Stimulated activated naive CD4-positive, alpha-beta T cell (primary cell): ENCODE data around the gene EXOC4.

Experiments
- DNase-seq, 6 experiments: peaks; one replicate each; lab custom pipeline; 2025; lab: John Stamatoyannopoulos, UW

EXOC4 gene

DNA sequence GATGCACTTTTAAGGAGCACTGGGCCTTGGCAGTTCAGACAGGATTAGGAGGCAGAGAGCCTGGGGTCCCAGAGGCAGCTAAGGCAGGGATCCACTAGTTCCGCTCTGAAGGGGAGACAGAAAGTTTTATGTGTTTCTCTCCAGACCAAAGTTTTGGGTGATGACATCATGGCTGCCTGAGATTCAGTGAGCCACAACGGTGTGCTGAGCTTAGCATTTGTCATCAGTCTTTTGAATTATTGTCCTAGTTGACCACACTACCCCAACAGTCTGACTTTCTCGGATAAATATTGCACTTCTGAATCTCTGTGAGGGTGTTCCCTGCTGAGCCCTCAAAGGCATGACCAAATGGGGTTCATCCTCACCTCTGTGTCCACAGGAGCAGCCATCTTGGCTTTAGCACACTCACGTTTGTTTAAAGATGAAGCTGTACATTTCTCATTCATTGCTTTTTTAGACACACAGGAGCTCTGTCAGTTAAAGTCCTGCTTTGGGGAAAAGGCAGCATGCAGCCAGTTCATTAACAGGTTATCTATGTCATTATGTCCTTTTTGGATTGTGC, 576.5 kb downstream of the EXOC4 start:
- no peak for DNase-seq

DNA sequence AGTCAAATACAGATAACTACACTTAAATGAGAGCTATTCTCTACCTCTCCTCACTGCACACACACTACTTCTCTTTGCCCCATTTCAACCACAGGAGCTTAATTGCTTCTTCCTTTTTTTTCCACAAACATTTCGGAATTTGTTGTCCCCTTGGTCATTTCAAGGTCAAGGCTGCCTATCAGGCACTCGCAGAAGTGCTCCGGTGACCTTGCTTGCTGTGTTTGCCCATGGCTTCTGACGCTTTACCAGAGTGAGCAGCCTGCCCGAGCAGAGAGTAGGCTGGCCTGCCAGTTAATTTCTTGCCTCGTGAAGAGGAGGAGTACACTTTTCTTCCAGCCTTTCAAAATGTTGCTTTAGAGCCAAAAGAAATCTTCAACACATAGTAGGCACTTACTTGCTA, 577.2 kb downstream of the EXOC4 start:
- no peak for DNase-seq

DNA sequence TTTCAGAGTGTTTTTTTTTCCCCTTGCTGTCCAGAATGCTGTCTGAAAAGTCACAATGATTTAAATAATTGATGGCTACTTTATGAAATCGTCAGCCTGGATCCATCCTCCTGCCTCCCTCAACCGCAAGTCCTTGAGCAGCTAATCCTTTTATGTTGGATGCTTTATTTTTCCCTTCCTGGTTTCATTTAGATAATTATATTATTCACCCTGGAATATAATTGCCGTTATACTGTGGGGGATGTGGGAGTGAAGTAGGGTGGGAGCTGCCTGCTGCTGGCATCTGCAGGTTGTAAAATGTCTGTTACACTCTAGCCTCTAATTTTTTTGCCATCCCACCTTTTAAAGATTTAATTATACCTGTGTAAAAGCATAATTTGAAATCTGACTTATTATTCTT, 583.8 kb downstream of the EXOC4 start:
- DNase-seq: no peak

DNA sequence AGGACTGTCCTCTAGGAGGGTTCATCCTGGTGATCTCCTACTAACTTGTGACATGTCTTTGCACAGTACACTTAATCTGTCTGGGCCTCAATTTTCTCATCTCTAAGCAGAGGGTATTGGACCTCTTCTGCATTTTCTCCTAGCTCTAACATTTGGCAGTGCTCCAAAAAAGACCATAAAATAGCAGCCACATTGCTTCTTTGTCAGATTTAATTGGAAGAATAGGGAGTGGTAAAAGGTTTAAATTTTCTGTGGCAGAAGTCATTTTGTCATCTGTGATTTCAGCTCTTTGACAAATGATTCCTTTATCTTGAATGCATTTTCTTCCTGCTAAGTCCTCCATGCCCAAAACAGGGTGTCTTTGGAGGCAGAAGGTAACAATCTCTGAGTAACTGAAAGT, 584.3 kb downstream of the EXOC4 start:
- no peak for DNase-seq

DNA sequence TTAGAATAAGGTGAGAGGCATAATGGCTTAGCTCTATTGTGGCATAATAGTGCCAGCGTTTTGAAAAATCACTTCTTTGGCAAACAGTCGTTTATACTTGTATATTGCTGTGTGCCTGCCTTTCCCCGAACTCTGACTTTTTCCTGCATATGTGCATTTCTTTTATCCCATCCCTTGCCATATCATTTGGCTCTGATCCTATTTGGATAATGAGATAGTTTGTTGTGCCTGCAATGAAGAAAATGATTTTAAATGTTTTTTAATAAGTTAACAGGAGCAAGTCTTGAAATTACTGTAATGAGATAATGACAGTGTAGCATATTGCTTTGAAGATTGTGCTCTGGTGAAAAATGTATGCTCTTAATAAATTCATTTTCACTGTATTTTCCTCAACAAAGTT, 586.2 kb downstream of the EXOC4 start:
- no peak for DNase-seq

DNA sequence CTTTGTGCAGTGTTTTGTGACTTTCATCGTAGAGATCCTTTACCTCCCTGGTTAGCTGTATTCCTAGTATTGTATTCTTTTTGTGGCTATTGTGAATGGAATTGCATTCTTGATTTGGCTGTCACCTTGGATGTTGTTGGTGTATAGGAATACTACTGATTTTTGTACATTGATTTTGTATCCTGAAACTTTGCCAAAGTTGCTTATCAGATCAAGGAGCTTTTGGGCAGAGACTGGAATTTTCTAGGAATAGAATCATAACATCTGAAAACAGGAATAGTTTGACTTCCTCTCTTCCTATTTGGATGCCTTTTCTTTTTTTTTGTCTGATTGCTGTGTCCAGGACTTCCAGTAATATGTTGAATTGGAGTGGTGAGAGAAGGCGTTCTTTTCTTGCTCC, 590.5 kb downstream of the EXOC4 start:
- no peak for DNase-seq

DNA sequence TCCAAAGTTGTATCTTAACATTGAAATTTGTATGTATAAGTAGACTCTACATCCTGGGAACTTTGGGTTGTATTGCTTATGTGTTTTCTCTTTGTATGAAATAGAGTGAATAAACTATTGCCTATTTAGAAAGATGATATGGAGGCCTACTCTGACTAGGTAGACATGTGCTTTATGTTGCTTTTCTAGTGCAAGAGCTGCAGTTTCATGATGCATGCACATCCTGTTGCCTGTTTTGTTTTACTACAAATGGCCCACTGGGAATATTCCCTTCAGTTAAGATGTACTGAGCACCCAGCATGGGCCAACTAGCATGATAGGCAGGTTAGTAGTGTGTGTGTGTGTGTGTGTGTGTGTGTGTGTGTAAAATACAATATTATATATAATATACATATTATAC, 592.1 kb downstream of the EXOC4 start:
- DNase-seq: no peak

DNA sequence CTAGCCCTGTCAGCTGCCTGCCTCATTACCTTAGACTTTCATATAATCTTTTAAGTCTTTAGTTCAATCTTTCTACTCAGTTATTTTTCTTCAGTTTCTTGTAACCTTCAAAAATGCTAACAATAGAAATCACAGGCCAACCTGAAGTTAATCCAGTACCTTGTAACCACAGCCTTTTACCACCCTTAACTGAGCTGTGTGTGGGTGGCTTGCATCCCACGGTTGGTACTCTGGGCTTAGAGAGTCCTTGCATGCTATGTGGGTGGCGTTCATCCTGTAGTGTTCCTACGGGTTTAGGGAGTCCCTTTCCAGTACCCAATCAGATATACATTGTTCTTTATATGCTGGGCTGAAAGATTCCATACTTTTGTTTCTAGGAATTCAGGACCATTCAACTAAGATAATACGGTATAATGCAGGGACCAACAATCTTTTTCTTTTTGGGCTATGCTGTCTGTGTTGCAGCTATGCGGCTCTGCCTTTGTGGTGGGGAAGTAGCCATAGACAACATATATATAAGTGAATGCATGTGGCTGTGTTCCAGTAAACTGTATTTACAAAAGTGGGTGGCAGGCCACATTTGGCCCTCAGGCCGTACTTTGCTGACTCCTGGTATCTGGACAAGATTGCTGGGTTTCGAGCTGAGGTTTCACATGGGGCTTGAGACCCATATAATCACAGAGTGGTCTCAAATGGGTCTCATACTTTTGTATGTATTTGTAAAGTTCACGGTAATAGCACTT, 593.5 kb downstream of the EXOC4 start:
- no peak for DNase-seq

DNA sequence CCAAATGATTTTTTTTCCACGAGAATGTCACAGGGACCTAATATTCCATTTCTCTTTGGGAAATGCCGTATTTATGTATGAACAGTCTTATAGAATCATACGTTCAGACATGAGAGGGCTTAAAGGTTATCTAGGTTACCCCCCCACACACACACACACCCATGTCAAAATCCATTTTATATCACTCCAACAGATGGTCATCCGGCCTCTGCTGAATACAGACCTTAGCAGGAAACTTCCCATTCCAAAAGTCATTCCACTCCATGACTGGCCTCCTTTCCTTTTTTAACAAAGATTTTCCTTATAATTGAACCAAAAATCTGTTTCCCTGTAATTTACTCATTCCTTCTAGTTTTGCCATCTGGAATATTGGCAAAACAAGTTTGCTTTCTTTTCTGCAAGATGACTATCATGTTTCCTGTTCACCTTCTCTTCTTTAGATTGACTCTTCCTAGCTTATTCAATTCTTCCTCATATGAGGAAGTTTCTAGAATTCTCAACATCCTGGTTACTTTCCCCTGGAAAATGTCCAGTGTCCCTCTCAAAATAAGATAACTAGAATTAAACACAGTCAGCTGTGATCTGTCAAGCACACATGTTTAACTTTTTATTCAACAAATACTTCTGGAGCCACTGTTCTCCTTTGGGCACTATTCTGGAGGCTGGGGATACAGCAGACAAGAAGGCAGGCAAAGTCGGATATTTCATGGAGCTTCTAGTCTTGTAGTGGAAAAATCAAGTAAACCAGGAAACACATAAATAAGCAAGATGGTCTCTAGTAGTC, 597.8 kb downstream of the EXOC4 start:
- DNase-seq: no peak

DNA sequence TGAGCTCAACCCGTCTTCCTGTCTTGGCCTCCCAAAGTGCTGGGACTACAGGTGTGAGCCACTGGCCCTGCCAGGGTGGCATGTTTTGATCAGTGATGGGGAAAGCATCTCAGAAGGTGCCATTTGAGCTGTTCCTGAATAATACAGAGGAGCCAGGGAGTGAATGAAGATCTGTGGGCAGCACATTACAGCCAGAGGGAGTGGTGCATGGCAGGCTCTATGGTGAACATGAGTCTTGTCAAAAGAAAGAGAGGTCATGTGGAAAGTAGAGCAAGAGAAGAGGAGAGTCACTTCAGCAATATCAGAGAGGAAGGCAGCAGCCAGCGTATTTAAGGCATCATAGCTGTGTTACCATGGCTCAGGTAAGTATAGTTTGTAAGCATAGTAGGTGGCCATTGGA, 598.5 kb downstream of the EXOC4 start:
- DNase-seq: no peak

DNA sequence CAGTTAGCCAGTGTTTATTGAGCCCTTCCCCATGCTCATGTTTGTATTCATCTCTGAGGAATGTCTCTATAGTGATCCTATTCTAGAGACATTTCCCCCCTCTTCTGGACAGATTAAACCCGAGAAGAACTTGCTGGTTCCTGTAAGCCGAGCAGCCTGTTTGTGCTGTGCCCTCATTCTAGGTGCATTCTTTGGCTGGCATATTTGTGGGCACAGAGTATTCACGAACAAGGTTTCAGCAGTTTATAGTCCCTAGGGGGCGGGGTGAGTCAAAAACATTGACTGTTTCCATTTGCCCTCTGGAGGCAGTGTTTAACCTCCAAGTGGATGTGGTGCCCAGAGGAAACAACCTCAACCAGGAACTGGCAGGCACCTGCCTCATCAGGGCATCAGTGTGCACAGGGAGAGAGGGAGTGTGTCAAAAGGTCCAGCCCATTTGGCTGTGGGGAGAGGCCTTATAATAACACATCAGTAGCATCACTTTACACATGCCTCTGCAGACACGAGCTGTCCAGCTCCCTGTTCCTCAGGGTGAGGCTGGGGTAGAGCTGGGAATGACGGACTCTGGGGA, 600.9 kb downstream of the EXOC4 start:
- DNase-seq: no peak

DNA sequence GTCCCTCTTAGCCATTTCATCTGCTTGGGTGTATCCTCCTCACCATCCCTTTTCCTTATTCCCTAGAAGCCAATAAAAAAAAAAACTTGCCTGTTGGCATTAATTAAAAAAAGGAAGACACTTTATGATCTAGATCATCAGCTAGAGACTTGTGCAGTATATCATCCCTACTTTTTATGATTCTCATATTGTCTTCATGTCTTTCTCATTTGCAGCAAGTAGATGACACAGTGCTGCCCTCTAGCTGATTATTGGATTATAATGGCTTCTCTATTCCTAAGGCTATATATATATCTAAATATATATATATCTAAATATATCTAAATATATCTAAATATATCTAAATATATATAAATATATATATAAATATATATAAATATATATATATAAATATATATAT, 601.9 kb downstream of the EXOC4 start:
- DNase-seq: peak in 1 of 6 experiments; percentile 3

DNA sequence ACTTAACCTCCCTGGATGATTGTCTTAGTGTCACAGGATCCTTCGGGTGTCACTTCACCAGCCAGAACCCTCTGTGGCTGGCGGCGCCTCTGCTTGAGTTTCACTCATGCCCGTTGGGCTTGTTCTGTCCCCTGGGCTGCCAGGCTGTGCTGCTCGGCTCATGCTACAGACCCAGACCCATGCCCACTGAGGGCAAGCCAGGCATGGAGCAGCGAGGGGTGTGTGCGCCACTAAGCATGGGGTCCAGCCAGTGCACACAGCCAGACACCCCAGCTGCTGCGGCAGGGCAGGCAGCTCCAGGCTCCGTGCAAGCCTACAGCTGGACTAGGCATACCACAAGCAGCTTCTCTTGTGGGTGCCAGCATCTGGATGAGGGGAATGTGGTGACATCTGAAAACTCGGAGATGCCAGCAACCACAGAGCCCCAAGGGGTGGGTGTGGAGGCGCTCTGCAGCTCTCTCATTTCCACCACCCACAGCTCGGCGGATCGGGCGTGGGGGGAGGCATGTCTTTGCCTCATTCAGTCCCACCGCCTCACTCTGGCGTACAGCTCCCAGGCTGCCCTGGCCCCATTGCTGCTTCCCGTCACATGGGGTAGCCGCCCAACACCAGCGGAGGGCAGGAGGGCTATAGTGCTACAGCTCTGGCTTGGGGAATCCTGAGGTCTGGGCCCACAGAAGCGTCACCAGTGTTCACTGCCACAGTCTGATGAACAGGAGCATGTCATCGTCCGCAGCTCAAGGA, 604.7 kb downstream of the EXOC4 start:
- no peak for DNase-seq

DNA sequence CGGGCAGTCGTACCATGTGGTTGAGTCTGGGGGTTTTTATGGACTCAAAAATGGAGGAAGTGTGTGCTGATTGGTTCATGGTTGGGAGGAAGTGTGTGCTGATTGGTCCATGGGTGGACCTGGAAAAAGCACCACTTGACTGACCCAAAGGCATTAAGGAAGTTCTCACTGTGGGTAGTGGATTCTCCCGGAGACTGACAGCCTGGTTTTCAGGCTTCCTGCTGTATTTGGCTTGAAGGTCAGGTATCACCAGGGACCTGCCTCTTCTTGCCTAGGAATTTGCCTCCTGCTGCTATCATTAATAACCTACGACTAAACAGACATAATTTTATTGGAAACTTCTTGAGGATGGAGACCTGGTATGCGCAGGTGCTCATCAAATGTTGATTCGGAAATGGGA, 605.4 kb downstream of the EXOC4 start:
- no peak for DNase-seq

DNA sequence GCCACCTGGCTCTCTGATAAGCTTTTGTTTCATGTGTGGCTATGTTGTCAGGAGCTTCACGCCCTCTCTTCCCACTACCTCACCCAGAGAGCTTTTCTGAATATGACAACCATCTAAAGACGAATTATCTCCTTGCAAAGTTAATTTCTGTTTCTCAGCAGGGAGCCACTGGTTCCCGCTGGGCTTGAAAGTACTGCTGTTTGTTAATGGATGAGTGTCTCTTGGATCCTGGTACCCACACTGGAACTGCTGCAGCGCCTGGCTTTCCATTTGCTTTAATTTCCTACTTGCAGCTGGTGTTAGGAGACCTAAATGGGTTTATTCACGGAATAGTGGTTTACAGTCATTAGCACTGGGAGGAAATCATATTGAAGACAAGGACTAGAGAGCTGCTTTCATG, 606.4 kb downstream of the EXOC4 start:
- no peak for DNase-seq

DNA sequence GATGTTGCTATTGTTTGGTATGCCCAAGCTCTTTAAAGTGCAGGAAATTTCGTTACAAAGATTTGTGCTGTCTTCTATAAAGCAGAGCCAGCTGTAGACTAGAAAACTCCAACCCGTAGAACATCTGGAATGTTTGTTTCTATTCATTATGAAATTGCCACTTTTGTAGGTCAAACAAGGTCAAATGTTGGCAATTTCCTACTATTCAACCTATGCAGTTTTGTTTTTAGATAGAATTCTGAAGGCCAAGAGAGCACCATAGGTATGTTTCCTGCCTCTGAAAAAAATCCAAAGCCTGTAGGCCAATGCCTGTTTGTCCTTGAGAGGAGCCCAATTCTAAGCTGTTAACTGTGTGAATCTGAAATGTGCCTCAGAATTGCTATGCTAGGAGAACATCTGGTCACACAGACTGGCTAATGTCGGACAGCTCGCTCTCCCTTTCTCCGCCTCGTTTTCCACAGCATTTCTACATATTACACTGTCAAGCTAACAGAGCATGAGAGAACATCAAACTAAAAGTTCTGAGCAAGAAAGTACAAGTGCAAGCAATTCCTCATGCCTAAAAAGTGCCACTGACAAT, 607.1 kb downstream of the EXOC4 start:
- DNase-seq: no peak

DNA sequence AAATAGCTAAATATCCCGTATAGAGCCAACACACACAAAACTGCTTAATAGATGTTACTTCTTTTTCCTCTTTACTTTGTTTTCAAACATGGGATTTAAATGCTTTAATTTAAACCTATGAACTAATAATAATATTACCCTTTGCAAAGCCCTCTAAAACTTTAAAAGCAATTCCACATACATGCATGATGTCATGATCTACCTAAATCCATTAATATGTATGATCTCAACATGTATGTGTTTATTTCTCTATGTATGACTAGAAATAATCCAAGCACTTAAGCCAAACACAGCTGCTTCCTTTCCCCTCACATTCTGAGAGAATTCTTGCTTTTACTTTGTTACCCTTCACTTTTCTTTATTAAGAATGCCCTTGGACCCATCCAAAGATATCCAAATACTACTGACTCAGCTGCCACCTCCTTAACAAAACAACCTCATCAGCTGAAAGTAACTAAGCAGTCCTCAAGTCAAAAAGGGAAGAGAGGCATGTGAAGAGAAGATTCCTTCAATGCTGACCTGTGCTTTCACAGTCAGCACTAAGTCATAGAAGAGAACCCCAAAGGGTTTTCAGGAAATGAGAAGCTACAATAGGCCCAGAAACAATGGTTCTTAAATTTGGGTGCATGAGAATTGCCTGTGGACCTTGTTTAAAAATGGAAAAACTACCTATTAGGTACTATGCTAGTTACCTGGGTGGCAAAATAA, 607.9 kb downstream of the EXOC4 start:
- DNase-seq: no peak

DNA sequence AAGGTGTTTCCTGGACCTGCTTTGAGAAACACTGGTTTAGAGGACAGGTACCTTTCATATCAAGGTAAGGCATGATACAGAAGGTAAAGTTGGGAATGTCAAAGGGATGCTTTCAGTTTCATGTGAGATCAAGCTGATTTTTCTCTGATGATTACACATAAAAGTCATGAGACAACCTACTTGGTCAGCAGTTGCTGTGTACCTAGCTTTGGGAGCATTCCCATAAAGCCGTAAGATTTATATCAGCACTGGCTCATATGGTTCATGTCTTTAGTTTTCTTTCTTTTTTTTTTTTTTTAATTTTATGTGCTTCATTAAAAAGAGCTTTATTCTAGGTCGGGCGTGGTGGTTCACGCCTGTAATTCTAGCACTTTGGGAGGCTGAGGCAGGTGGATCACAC, 609.0 kb downstream of the EXOC4 start:
- no peak for DNase-seq

DNA sequence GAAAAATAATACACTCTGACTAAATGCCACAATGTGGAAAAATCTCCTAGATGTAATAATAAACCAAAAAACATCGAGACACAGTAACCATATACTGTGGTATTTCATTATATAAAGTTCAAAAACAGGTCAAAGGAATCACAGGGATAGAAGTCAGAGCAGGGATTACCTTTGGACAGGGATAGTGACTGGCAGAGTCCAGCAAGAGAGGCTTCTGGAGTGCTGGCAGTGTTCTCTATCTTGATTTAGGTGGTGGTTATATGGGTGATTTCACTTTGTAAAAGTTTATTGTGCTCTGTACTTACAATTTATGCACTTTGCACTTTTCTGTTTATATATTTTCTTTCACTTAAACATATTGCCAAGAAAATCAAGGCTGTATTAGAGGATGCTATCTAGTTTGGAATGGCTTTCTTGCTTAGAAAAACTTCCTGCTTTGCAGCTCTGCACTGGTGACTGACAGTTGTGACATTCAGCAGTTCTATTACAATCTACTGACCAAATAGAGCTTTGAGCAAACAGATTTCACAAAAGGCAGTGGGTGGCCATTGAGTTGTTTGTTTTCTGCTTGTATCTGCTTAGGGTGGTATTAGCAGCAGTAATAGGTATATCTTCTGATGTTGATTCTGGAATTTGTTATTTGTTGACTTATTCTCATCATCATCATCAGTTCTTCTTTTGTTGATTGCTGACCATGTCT, 610.6 kb downstream of the EXOC4 start:
- no peak for DNase-seq

DNA sequence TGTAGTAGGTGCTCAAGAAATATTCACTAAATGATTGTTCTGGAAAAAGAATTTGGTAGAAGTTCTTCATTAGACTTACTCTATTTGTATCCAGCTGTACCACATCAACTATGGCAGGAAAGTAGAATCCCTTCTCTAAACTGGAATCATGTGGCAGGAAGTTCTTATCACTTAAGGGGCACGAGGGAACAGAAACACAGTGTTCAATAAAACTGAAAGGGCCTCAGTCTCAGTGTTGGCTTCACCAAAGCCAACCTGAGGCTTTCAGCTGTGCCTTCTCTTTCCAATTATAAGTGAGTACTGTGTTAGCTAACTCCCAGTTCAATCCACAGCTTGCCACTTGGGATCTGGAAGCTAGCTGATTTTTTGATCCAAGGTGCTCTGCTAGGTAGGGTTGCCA, 616.7 kb downstream of the EXOC4 start:
- DNase-seq: no peak

DNA sequence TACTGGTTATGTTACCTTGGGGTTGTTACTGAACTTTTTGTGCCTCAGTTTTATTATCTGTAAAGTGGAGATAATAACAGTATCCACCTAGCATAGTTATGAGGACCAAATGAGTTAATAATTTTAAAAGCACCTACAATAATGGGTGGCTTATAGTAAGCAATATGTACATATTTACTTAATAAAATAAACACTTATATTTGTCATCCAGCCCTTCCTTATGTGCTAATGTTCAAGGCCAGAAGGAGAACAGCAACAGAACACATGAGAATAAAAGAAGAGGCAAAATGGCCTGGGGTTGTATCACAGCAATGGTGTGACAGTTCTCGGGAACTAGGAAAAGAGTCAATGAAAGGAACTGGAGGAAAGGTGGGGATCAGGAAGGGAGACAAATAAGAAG, 618.9 kb downstream of the EXOC4 start:
- no peak for DNase-seq
